ENCODE data around the gene XKR8. TPM values are rescaled to one million over a fixed set of nuclear protein-coding genes. Genes with fewer than 3 reads are reported as not detected.

Gene XKR8
- total and polyA plus RNA-seq, 7 donors, result 4.2 to 13.8 (median 5.4) TPM

DNA sequence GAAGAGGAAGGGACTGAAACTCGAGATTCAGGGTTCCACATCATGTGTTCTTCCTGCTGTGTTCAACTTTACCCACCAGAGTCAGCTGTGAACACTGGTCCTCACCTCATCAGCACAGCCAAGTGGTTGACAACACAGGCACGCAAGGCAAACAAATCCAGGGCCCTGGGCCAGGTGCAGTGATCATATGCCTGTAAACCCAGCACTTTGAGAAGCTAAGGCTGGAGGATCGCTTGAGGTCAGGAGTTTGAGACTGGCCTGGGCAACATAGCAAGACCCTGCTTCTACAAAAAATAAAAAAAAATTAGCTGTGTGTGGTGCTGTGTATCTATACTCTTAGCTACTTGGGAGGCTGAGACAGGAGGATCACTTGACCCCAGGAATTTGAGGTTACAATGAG, 8.4 kb upstream of the XKR8 start:
- no peak for DNase-seq
- Histone ChIP-seq H3K27me3 (no peaks in the 10 kb centered on the region), H3K27ac (no peak overlapping the region), H3K4me1 (no peaks in the 10 kb centered on the region), H3K9me3 (no peaks in the 10 kb centered on the region), H3K4me3 (no peak overlapping the region), H3K36me3 (no peaks in the 10 kb centered on the region)
- TF ChIP-seq POLR2AphosphoS5 (IDR thresholded peaks at IDR 0.05), result no peak
- TF ChIP-seq EP300 (IDR thresholded peaks at IDR 0.05), result no peak
- TF ChIP-seq CTCF (IDR thresholded peaks at IDR 0.05), result no peak
- TF ChIP-seq POLR2A (IDR thresholded peaks at IDR 0.05), result no peak
- intact Hi-C loops (cut with DNase I), result no loop called here
- 55 to 78% methylated on average over 3 of the region's 3 CpGs for WGBS, 2 donors

GRCh38 chr1:27952147-27952546, 7.6 kb upstream of the XKR8 start:
- no peak overlapping the region for H3K27ac ChIP-seq
- intact Hi-C loops (cut with DNase I), result no loop called here
- H3K36me3 ChIP-seq, result no peaks in the 10 kb centered on the region
- H3K27me3 ChIP-seq, result no peaks in the 10 kb centered on the region
- H3K9me3 ChIP-seq, result no peaks in the 10 kb centered on the region
- 15 to 66% methylated on average over 3 of the region's 3 CpGs for WGBS, 2 donors
- no peaks in the 10 kb centered on the region for H3K4me1 ChIP-seq
- H3K4me3 ChIP-seq, result no peak overlapping the region
- TF ChIP-seq CTCF (IDR thresholded peaks at IDR 0.05) (no peak), POLR2AphosphoS5 (IDR thresholded peaks at IDR 0.05) (no peak), POLR2A (IDR thresholded peaks at IDR 0.05) (no peak), EP300 (IDR thresholded peaks at IDR 0.05) (no peak)
- DNase-seq, result no peak

DNA sequence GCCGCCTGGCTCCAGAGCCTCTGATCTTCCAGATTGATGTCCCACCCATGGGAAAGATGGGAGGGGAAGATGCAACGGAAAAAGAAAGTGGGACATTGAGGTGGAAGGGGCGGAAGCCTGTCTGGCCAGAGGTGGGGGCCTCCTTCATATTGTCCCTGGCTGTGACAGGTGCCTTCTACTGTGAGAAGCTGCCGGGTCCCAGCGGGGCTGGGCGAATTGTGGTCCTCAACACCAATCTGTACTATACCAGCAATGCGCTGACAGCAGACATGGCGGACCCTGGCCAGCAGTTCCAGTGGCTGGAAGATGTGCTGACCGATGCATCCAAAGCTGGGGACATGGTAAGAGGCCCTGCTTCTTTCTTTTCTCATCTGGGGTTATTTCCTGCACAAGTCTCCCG, 5.6 kb upstream of the XKR8 start:
- H3K36me3 ChIP-seq, result no peaks in the 10 kb centered on the region
- WGBS, 2 donors, result 94 to 96% methylated on average over 10 of the region's 10 CpGs
- no peak overlapping the region for H3K4me3 ChIP-seq
- no peaks in the 10 kb centered on the region for H3K27me3 ChIP-seq
- no peak for TF ChIP-seq POLR2A (IDR thresholded peaks at IDR 0.05)
- no peak for TF ChIP-seq POLR2AphosphoS5 (IDR thresholded peaks at IDR 0.05)
- no peak for TF ChIP-seq EP300 (IDR thresholded peaks at IDR 0.05)
- TF ChIP-seq CTCF (IDR thresholded peaks at IDR 0.05), result no peak
- peaks cover 0 to 5% (median 4%) of the 10 kb centered on the region in 4 donors for H3K4me1 ChIP-seq
- H3K27ac ChIP-seq, result no peak overlapping the region
- no peak for DNase-seq
- intact Hi-C loops (cut with DNase I), result no loop called here
- no peaks in the 10 kb centered on the region for H3K9me3 ChIP-seq

DNA sequence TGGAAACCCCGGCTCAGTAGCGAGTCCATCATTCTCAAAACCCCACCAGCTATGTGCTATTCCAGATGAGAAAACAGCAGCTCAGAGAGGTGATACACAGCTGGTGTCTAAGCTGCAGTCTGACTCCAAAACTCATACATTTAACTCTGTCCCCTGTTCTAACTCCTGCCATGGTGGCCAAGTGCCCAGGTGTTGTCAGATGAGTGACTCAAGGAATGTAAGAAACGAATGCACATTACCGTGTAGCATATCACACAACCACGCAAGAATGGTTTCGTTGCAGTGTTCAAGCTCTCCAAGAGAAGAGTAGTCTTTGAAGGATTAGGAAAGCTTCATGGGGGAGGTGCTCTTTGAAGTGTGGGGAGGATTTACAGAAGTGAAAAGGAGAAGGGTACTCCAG, 4.7 kb upstream of the XKR8 start:
- DNase-seq, result no peak
- Histone ChIP-seq H3K36me3 (no peaks in the 10 kb centered on the region), H3K4me1 (peaks cover 0 to 11% (median 7%) of the 10 kb centered on the region in 4 donors), H3K4me3 (no peak overlapping the region), H3K27ac (no peak overlapping the region), H3K27me3 (no peaks in the 10 kb centered on the region), H3K9me3 (no peaks in the 10 kb centered on the region)
- intact Hi-C loops (cut with DNase I), result no loop called here
- no peak for TF ChIP-seq POLR2AphosphoS5 (IDR thresholded peaks at IDR 0.05)
- no peak for TF ChIP-seq POLR2A (IDR thresholded peaks at IDR 0.05)
- TF ChIP-seq EP300 (IDR thresholded peaks at IDR 0.05), result no peak
- TF ChIP-seq CTCF (IDR thresholded peaks at IDR 0.05), result no peak
- WGBS, 2 donors, result 93% methylated on average over 6 of the region's 6 CpGs

GRCh38 chr1:27956761-27957160, 3.0 kb upstream of the XKR8 start:
- no peaks in the 10 kb centered on the region for H3K36me3 ChIP-seq
- 84 to 89% methylated on average over 6 of the region's 6 CpGs for WGBS, 2 donors
- no peaks in the 10 kb centered on the region for H3K9me3 ChIP-seq
- intact Hi-C loops (cut with DNase I), result no loop called here
- H3K4me1 ChIP-seq, result peaks cover 0 to 26% (median 22%) of the 10 kb centered on the region in 4 donors
- H3K27ac ChIP-seq, result no peak overlapping the region
- no peak for DNase-seq
- TF ChIP-seq POLR2AphosphoS5 (IDR thresholded peaks at IDR 0.05) (no peak), POLR2A (IDR thresholded peaks at IDR 0.05) (no peak), EP300 (IDR thresholded peaks at IDR 0.05) (no peak), CTCF (IDR thresholded peaks at IDR 0.05) (no peak)
- H3K27me3 ChIP-seq, result no peaks in the 10 kb centered on the region
- no peak overlapping the region for H3K4me3 ChIP-seq

Data from sigmoid colon (tissue), 7 donors.